ENCODE data around the gene ALDH3B1. TPM values are rescaled to one million over a fixed set of nuclear protein-coding genes. Genes with fewer than 3 reads are reported as not detected.

ALDH3B1 gene
- total RNA-seq, 4 donors from 2014 or later, result 3.0 to 6.6 (median 3.5) TPM

GRCh38 chr11:68035266-68035876 is 25.2 kb downstream of the ALDH3B1 start:
- Histone ChIP-seq H3K4me3 (replicated peaks in 1 of 3) (no peak overlapping the region), H3K27me3 (no peaks in the 10 kb centered on the region), H3K4me1 (peaks cover 49 to 51% of the 10 kb centered on the region in 2 donors), H3K36me3 (peaks cover 9 to 13% of the 10 kb centered on the region in 2 donors), H3K27ac (no peak overlapping the region), H3K9me3 (no peaks in the 10 kb centered on the region)
- TF ChIP-seq POLR2A (IDR thresholded peaks at IDR 0.05) (no peak), CTCF (IDR thresholded peaks at IDR 0.05) (no peak)
- intact Hi-C loops (cut with DNase I), result no loop called here
- no peak for DNase-seq
- WGBS, 2 donors, result 87 to 93% methylated on average over 13 of the region's 13 CpGs

DNA sequence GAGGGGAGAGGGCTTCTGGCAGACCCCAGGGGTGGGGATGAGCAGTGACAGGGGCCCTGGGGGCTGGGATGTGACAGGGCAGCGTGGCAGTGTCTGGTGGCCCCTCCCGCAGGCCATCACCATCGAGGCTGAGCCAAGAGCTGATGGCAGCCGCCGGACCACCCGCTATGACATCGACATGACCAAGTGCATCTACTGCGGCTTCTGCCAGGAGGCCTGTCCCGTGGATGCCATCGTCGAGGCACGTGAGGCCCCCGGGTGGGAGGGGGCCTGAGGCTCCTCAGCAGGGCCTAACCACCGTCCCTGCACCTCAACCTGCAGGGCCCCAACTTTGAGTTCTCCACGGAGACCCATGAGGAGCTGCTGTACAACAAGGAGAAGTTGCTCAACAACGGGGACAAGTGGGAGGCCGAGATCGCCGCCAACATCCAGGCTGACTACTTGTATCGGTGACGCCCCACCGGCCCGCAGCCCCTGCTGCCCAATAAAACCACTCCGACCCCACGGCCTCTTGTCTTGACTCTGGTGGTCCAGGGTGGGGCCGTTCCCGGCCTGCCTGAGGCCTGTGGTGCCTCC is 26.1 kb downstream of the ALDH3B1 start:
- WGBS, 2 donors, result 80 to 81% methylated on average over 15 to 24 of the region's 27 CpGs
- intact Hi-C loops (cut with DNase I), result no loop called here
- peaks cover 9 to 13% of the 10 kb centered on the region in 2 donors for H3K36me3 ChIP-seq
- H3K9me3 ChIP-seq, result no peaks in the 10 kb centered on the region
- no peaks in the 10 kb centered on the region for H3K27me3 ChIP-seq
- peak overlapping the region; percentile 54 to 94 (median 91) for H3K27ac ChIP-seq
- H3K4me3 ChIP-seq (replicated peaks in 1 of 3), result no peak overlapping the region
- DNase-seq, result no peak
- TF ChIP-seq POLR2A (IDR thresholded peaks at IDR 0.05) (no peak), CTCF (IDR thresholded peaks at IDR 0.05) (no peak)
- peaks cover 48 to 54% of the 10 kb centered on the region in 2 donors for H3K4me1 ChIP-seq

DNA sequence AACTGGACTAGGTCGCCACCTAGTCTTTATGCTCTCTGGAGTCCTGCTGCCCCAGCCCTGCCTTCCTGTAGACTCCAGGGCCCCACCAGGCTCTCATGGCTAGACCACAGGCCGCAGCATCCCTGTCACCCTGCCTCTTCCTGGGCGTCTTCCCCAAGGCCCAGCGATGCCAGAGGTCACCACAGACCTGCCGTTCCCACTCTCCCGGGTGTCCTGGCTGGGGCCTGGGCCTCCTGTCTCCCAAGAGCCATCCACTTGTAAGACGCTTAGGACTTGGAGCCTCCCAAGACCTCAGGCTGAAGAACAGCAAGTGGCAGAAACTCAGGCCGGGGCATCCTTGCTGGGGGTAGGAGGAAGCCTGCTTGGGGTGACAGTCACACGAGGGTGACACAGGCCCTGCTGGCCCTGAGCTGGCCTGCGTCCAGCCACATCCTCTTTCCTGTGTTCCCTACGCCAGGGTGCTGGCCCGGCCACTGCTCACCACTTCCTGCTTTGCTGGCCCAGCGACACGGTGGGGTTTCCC is 26.7 kb downstream of the ALDH3B1 start:
- Histone ChIP-seq H3K27me3 (no peaks in the 10 kb centered on the region), H3K27ac (peak overlapping the region; percentile 62 to 94 (median 91)), H3K36me3 (peaks cover 9 to 13% of the 10 kb centered on the region in 2 donors), H3K4me3 (replicated peaks in 1 of 3) (no peak overlapping the region), H3K9me3 (no peaks in the 10 kb centered on the region), H3K4me1 (peaks cover 43 to 48% of the 10 kb centered on the region in 2 donors)
- intact Hi-C loops (cut with DNase I), result no loop called here
- 71 to 75% methylated on average over 7 to 14 of the region's 14 CpGs for WGBS, 2 donors
- peak; percentile 40 to 41 for DNase-seq
- no peak for TF ChIP-seq CTCF (IDR thresholded peaks at IDR 0.05)
- no peak for TF ChIP-seq POLR2A (IDR thresholded peaks at IDR 0.05)

DNA sequence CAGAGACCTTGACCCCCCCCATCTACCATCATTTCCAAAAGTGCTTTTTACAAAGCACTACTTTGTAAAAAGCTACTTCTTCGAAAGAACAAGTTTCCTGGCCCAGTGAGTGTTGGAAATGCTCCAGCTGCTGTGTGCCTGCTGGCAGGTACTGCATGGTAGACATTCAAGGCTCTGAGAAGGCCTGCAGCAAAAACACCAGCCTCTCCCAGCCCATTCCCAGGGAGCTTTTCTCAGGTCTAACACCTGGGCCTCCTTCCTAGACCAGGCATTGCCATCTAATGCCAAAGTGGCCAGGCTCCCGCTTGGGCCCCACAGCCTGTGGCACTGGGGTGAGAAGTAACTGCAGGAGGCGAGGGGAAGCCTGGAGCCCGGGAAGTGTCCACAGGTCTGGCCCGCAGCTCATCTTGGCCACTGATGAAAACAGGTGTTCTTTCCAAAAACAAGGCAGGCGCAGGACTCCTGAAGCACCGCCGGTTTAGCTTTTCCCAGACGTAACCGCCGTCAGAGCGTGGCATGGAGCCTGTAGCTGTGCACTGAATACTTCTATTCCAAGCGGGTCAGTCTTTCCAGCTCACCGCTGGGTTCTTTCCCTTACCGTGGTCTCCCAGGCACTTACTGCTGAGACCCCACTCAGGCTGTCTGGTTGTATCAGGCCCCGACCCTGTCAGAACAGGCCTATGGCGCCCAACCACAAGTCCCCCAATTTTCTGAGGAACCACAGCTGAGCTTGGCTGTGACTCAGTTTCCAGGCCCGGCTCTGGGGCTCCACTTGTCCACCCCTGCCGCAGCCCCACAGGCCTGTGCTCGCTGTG is 27.5 kb downstream of the ALDH3B1 start:
- no peaks in the 10 kb centered on the region for H3K9me3 ChIP-seq
- intact Hi-C loops (cut with DNase I), result no loop called here
- no peak overlapping the region for H3K4me3 ChIP-seq (replicated peaks in 1 of 3)
- peaks cover 35 to 42% of the 10 kb centered on the region in 2 donors for H3K4me1 ChIP-seq
- DNase-seq, result peak; percentile 61 to 73
- peak overlapping the region; percentile 62 to 94 (median 91) for H3K27ac ChIP-seq
- no peaks in the 10 kb centered on the region for H3K27me3 ChIP-seq
- H3K36me3 ChIP-seq, result peaks cover 9 to 13% of the 10 kb centered on the region in 2 donors
- 72 to 78% methylated on average over 17 to 19 of the region's 20 CpGs for WGBS, 2 donors
- TF ChIP-seq CTCF (IDR thresholded peaks at IDR 0.05), result no peak
- TF ChIP-seq POLR2A (IDR thresholded peaks at IDR 0.05), result no peak
